ENCODE results near the gene FYN. TPM values are rescaled to one million over a fixed set of nuclear protein-coding genes. Genes with fewer than 3 reads are reported as not detected.

Gene FYN
- total and polyA plus RNA-seq, 4 donors, result 11.2 to 28.3 (median 19.7) TPM

GRCh38 chr6:111766201-111766857 is 106.9 kb downstream of the FYN start:
- TF ChIP-seq GABPA (IDR thresholded peaks at IDR 0.05 in 1 of 2, conservative IDR thresholded peaks at IDR 0.05 in 1 of 2) (no peak), NR2F2 (IDR thresholded peaks at IDR 0.05) (no peak), HNF4A (conservative IDR thresholded peaks at IDR 0.05) (no peak), FOXA1 (IDR thresholded peaks at IDR 0.05) (no peak), ATF3 (IDR thresholded peaks at IDR 0.05) (no peak), CTCF (IDR thresholded peaks at IDR 0.05; ENCODE audit: low read depth, low read length, missing input control) (no peak), ZBTB33 (IDR thresholded peaks at IDR 0.05) (no peak), EGR1 (IDR thresholded peaks at IDR 0.05; ENCODE audit: low read depth in 2 of 2) (no peak), TAF1 (conservative IDR thresholded peaks at IDR 0.05) (no peak), SP1 (IDR thresholded peaks at IDR 0.05) (no peak), YY1 (IDR thresholded peaks at IDR 0.05) (no peak), HNF4G (IDR thresholded peaks at IDR 0.05) (no peak), JUND (IDR thresholded peaks at IDR 0.05) (no peak), FOXA2 (IDR thresholded peaks at IDR 0.05) (no peak), RXRA (IDR thresholded peaks at IDR 0.05) (no peak), RAD21 (IDR thresholded peaks at IDR 0.05) (no peak)
- TF ChIP-seq, protein P1, sequence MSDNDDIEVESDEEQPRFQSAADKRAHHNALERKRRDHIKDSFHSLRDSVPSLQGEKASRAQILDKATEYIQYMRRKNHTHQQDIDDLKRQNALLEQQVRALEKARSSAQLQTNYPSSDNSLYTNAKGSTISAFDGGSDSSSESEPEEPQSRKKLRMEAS (IDR thresholded peaks at IDR 0.05), result no peak
- TF ChIP-seq, protein P2, sequence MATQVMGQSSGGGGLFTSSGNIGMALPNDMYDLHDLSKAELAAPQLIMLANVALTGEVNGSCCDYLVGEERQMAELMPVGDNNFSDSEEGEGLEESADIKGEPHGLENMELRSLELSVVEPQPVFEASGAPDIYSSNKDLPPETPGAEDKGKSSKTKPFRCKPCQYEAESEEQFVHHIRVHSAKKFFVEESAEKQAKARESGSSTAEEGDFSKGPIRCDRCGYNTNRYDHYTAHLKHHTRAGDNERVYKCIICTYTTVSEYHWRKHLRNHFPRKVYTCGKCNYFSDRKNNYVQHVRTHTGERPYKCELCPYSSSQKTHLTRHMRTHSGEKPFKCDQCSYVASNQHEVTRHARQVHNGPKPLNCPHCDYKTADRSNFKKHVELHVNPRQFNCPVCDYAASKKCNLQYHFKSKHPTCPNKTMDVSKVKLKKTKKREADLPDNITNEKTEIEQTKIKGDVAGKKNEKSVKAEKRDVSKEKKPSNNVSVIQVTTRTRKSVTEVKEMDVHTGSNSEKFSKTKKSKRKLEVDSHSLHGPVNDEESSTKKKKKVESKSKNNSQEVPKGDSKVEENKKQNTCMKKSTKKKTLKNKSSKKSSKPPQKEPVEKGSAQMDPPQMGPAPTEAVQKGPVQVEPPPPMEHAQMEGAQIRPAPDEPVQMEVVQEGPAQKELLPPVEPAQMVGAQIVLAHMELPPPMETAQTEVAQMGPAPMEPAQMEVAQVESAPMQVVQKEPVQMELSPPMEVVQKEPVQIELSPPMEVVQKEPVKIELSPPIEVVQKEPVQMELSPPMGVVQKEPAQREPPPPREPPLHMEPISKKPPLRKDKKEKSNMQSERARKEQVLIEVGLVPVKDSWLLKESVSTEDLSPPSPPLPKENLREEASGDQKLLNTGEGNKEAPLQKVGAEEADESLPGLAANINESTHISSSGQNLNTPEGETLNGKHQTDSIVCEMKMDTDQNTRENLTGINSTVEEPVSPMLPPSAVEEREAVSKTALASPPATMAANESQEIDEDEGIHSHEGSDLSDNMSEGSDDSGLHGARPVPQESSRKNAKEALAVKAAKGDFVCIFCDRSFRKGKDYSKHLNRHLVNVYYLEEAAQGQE (IDR thresholded peaks at IDR 0.05), result no peak
- H3K4me1 ChIP-seq (ENCODE audit: control insufficient read depth in 4 of 4, insufficient read depth in 4 of 4, low read length in 3 of 4), result no peaks in the 10 kb centered on the region
- H3K27ac ChIP-seq (ENCODE audit: low read depth in 1 of 2, low read length in 2 of 2), result no peak overlapping the region
- H3K27me3 ChIP-seq (ENCODE audit: control insufficient read depth in 4 of 4, insufficient read depth in 4 of 4, low read length in 3 of 4), result no peaks in the 10 kb centered on the region
- H3K9me3 ChIP-seq (ENCODE audit: control insufficient read depth in 4 of 4, low read length in 3 of 4), result no peaks in the 10 kb centered on the region
- WGBS, result 71% methylated on average over 5 of the region's 5 CpGs
- no peak overlapping the region for H3K9ac ChIP-seq (ENCODE audit: low read depth in 1 of 2, low read length in 2 of 2)
- DNase-seq (ENCODE audit: low spot score), result no peak
- no peak overlapping the region for H3K4me3 ChIP-seq (ENCODE audit: low read depth in 1 of 3, low read length in 3 of 3)
- no peaks in the 10 kb centered on the region for H3K36me3 ChIP-seq (ENCODE audit: control insufficient read depth in 4 of 4, insufficient read depth in 3 of 4, low read depth in 1 of 4, low read length in 3 of 4)
